Activated CD4-positive, alpha-beta T cell treated with anti-CD3 and anti-CD28 coated beads, Interleukin-2, amount 10 ng/mL, durations not matched to agents 7 days and 5 days (primary cell): ENCODE measurements around the gene HDAC4. TPM values are rescaled to one million over a fixed set of nuclear protein-coding genes. Genes with fewer than 3 reads are reported as not detected.
A peak's percentile ranks its signal among the peaks of the same experiment; 100 is the strongest.

ENCODE experiments used
- CTCF ChIA-PET: fragments of 350-600 bp; sonication (Branson Sonifier 250); formaldehyde crosslinking; loops from one replicate; lab custom pipeline; 2021; ENCODE audit warnings: antibody characterized with exemption; lab: Charles Lee
- POLR2A ChIA-PET: fragments of 350-600 bp; sonication (Branson Sonifier 250); formaldehyde crosslinking; loops from one replicate; lab custom pipeline; 2021; ENCODE audit warnings: antibody characterized with exemption; lab: Charles Lee
- DNase-seq: peaks from one replicate; pipeline ENCODE4 v3.0.0-alpha.2; 2020
- H3K27ac Mint-ChIP-seq: one replicate; pipeline ENCODE4 v1.8.0; 2021; ENCODE audit warnings: mild to moderate bottlenecking, moderate library complexity, mixed read lengths
- H3K27me3 Mint-ChIP-seq: one replicate; pipeline ENCODE4 v1.8.0; 2021; ENCODE audit warnings: mixed read lengths
- H3K36me3 Mint-ChIP-seq: one replicate; pipeline ENCODE4 v1.8.0; 2021; ENCODE audit warnings: low read depth, mixed read lengths
- H3K4me1 Mint-ChIP-seq: one replicate; pipeline ENCODE4 v1.8.0; 2021; ENCODE audit warnings: mixed read lengths
- H3K4me3 Mint-ChIP-seq: one replicate; pipeline ENCODE4 v1.8.0; 2021; ENCODE audit warnings: mild to moderate bottlenecking, moderate library complexity, mixed read lengths
- H3K9me3 Mint-ChIP-seq: one replicate; pipeline ENCODE4 v1.8.0; 2021; ENCODE audit warnings: mixed read lengths
- total RNA-seq, 2 experiments: library from RNA; stranded (reverse); gene quantifications; one replicate each; pipeline ENCODE4 v1.2.3, GENCODE V29; 2021

The HDAC4 gene
- total RNA-seq, 2 experiments from 2014 or later = 57.1 to 68.4 TPM

DNA sequence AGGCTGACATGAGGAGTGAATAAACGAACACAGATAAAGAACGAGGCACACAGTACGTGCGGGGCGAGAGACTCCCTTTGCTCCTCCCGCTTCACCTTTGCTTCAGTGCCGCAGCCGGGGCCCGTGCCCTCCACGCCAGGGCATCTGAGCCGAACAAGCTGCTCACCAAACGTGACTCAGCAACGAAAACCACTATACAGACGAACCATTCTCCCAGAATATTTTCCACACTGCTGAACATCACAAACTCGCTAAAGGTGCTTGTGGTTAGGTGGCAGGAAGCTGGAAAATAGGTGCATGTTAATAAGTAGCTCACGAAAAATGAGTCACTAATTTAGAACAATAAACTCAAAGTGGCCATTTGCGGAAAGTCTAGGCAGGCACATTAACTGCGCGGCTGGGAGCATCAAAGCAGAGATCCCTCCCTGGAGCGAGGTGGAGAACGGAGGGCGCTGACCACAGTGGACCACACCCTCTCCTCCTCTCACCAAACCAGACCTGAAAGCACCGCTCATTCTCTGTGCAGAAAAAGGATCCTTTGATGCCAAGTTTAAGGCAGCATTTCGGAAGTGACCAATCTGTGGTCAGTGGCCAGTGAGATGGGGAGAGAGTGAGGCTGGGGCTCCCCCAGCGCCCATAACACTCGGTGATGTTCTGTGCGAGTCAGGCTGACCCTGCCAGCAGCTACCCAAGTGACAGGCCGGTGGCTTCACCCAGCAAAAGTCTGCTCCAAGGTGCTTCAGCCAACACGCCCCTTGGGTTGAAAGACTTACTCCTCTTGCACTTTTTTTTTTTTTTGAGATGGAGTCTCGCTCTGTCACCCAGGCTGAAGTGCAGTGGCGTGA lies 153.2 kb downstream of the HDAC4 start:
- Mint-ChIP-seq H3K36me3 (peaks cover 38% of the 10 kb centered on the region), H3K9me3 (no peaks in the 10 kb centered on the region), H3K4me1 (peaks cover 59% of the 10 kb centered on the region), H3K4me3 (no peak overlapping the region), H3K27ac (peak overlapping the region; percentile 50), H3K27me3 (no peaks in the 10 kb centered on the region)
- POLR2A ChIA-PET = no interaction called here
- no peak for DNase-seq
- CTCF ChIA-PET = interaction anchor here (1.0 to 1.2 kb wide), 3 partner anchors 13 to 121 kb away, joined by 3 read pairs; no protein-coding TSS in a partner anchor

DNA sequence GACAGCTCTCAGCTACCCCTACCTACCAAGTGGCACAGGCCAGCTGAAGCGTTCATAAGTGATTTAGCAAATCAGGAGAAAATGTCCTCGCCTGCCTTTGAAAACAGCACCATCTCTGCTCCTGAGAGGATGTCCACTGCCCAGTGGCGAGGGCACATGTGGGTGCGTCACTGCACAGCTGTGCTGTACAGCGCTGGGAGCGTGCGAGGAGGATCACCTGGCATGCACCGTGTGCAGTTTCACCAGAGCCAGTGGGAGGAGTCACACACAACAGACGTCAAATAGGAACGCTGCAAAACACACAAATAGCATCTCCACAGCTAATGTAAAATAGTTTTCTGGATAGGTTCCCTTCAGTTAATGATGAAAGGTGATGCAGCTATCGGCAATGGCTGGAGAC lies 154.1 kb downstream of the HDAC4 start:
- H3K9me3 Mint-ChIP-seq = no peaks in the 10 kb centered on the region
- H3K4me3 Mint-ChIP-seq = no peak overlapping the region
- no peak for DNase-seq
- ChIA-PET POLR2A (no interaction called here), CTCF (interaction anchor here (1.0 to 1.1 kb wide), 2 partner anchors 12 to 19 kb away, joined by 3 read pairs; no protein-coding TSS in a partner anchor)
- peak overlapping the region; percentile 50 for H3K27ac Mint-ChIP-seq
- peaks cover 36% of the 10 kb centered on the region for H3K36me3 Mint-ChIP-seq
- peaks cover 55% of the 10 kb centered on the region for H3K4me1 Mint-ChIP-seq
- H3K27me3 Mint-ChIP-seq = no peaks in the 10 kb centered on the region

DNA sequence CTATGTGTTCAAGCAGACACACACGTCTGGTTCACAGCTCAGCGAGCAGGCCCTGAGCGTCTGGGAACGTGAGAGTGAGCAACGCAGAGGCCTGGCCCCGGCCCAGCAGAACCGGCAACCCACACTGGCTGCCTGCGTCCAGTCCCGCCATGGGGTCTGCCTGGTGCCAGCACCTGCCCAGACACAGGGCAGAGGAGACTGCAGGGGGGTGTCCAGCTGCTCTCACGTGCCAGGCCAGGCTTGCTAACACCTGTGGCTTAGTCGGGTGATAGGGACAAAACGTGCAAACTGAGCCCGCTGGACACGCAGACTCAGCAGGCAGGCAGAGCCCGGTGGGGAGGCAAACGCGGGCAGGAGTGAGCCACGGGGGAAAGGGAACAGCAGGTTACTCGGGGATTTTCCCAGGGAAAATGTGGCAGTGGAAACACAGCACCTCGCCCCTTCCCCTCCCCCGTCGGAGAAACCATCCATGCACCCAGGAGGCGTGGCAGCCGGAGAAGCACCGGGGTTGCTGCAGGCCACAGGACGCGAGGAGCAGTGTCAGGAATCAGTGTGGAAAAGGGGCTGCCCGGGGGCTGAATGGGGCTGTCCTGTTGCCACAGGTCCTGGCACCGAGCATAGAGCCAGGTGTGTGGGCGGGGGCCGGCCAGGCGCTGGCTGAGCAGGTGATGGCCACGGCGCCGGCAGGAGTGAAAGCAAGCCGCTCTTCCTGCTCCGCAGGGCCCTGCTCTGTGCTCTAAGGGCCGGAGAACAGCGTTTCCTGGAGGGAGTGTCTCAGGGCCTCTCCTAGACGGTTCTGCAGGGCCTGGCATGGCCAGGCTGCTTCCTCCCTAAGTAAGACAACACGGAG lies 154.7 kb downstream of the HDAC4 start:
- DNase-seq = no peak
- Mint-ChIP-seq H3K4me3 (no peak overlapping the region), H3K27ac (no peak overlapping the region), H3K4me1 (peaks cover 56% of the 10 kb centered on the region), H3K27me3 (no peaks in the 10 kb centered on the region), H3K9me3 (no peaks in the 10 kb centered on the region), H3K36me3 (peaks cover 33% of the 10 kb centered on the region)
- ChIA-PET POLR2A (no interaction called here), CTCF (interaction anchor here (1.5 kb wide), 1 partner anchor 10 kb away, joined by 3 read pairs; no protein-coding TSS in a partner anchor)

DNA sequence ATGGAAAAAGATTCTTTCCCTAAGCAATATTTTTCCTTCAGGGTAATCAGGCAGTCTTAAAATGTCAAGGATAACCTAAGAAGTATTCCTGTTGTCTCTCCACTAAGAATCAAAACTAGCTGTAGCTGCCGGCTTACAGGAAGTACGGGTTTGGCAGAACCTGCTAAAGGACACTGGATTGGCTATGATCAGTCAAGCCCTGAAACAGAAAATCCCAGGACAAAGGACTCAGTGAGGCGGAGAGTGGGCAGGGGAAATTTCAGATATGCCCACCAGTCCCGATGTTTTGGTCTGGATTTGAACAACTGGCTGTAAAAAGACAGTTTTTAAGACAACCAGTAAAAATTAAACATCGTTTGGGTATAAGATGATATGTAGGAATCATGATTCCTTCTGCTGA lies 155.7 kb downstream of the HDAC4 start:
- no peaks in the 10 kb centered on the region for H3K27me3 Mint-ChIP-seq
- CTCF ChIA-PET = interaction anchor here (1.5 kb wide), 1 partner anchor 11 kb away, joined by 3 read pairs; no protein-coding TSS in a partner anchor
- H3K4me3 Mint-ChIP-seq = no peak overlapping the region
- peaks cover 58% of the 10 kb centered on the region for H3K4me1 Mint-ChIP-seq
- no peak overlapping the region for H3K27ac Mint-ChIP-seq
- H3K36me3 Mint-ChIP-seq = peaks cover 33% of the 10 kb centered on the region
- POLR2A ChIA-PET = no interaction called here
- H3K9me3 Mint-ChIP-seq = no peaks in the 10 kb centered on the region
- no peak for DNase-seq

DNA sequence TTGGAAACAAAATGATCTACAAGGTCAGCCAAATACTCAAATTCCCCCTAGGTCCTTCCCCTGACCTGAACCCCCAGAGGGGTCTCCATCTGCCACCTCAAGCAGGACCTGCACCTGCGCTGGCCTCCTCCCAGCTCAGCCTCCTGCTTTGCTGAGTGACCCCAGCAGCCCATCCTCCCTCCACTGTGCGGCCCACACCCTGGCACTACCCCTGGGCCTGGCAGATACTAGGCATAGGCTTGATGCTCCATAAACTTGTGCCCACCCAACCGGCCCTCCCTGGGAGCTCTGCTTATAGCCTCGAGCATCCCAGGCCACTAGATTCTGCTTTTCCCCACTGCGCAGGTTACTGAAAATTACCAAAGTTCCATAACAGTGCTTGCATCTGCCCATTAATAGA lies 156.2 kb downstream of the HDAC4 start:
- no peak overlapping the region for H3K4me3 Mint-ChIP-seq
- no peak overlapping the region for H3K27ac Mint-ChIP-seq
- H3K9me3 Mint-ChIP-seq = no peaks in the 10 kb centered on the region
- H3K36me3 Mint-ChIP-seq = peaks cover 29% of the 10 kb centered on the region
- H3K27me3 Mint-ChIP-seq = no peaks in the 10 kb centered on the region
- POLR2A ChIA-PET = no interaction called here
- DNase-seq = no peak
- CTCF ChIA-PET = interaction anchor here (1.5 kb wide), 1 partner anchor 11 kb away, joined by 3 read pairs; no protein-coding TSS in a partner anchor
- peaks cover 58% of the 10 kb centered on the region for H3K4me1 Mint-ChIP-seq

DNA sequence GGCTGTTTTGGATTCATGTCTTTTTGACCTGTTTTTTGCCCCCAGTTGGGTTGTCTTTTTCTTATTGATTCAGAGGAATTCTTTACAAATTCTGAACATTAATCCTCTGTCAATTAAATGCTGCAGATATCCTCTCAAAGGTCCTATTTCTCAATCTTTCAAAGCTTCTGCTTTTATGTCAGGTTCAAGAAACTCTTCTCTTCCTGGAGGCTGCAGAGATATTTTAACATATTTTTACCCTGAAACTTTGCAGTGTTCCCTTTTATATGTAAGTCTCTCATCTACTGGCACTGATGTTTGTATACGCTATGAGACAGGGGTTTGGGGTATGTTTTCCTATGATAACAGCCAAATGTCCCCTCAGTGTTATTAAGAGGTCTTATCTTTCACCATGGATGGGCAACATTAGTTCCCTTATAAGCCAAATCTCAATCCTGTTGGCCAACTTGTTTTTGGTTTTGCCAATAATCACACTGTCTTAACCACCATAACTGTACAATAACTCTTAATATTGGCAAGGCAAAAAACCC lies 159.3 kb downstream of the HDAC4 start:
- POLR2A ChIA-PET = no interaction called here
- Mint-ChIP-seq H3K4me1 (peaks cover 47% of the 10 kb centered on the region), H3K9me3 (no peaks in the 10 kb centered on the region), H3K4me3 (no peak overlapping the region), H3K36me3 (peaks cover 7% of the 10 kb centered on the region), H3K27ac (no peak overlapping the region), H3K27me3 (no peaks in the 10 kb centered on the region)
- CTCF ChIA-PET = no interaction called here
- no peak for DNase-seq

DNA sequence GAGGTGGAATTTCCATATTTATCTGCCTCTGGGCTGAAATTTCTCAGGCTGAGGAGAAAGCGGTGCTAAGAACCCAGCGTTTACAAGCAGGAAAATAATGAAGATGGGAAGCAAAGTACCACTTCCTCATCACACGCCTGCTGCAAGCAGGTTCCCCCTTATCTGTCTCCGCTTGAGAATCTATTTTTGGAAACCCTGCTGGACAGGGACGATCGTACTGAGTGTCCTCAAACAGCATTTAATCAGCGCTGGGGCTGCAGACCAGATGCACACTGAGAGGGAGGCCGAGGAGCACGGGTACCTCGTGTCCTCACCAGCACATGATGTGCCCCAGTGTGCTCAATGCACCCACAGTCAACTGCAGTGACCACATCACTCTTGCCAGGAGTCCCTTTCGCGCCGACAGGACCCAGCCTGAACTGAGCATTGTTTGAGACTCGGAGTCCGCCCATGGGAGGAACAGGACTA lies 160.4 kb downstream of the HDAC4 start:
- Mint-ChIP-seq H3K9me3 (no peaks in the 10 kb centered on the region), H3K36me3 (peaks cover 9% of the 10 kb centered on the region), H3K27ac (no peak overlapping the region), H3K27me3 (no peaks in the 10 kb centered on the region), H3K4me3 (no peak overlapping the region), H3K4me1 (peaks cover 46% of the 10 kb centered on the region)
- no peak for DNase-seq
- ChIA-PET POLR2A (no interaction called here), CTCF (no interaction called here)

DNA sequence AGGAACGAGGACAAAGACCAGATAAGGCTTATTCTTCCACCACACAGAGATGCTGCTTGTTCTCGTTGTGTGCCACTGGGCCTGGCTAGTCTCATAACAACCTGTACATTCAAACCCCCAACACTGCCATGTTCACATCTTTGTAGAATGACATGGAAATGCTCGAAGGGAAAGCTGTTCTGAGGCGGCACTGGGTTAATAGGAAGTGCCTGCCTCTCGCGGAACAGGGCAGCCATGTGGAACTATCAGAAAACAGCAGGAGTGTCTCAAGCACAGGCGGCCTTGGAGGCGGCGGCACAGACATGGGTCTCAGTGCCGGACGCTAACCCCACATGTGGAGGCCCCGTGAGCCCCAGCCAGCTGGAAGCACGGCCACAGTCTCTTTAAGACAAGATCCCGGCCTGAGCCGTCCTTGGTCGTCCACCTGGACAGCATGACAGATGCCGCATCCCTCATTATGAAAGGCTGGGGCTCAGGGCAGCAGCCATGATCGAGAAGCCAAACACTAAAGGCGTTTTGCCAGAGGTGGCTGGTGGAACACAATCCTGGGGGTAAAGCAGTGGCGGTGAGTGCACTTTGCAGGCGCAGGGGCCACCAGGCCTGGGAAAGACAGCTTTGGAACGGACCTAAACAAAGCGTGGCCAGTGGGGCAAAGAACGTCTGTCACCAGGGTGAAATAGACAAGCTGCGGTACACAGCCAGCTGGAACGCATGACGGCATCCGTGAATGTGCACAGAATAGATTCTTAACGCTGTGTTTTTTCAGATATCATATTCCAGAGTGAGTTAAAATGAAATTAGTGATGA lies 161.0 kb downstream of the HDAC4 start:
- POLR2A ChIA-PET = no interaction called here
- CTCF ChIA-PET = no interaction called here
- H3K27ac Mint-ChIP-seq = peak overlapping the region; percentile 36
- peaks cover 44% of the 10 kb centered on the region for H3K4me1 Mint-ChIP-seq
- no peak overlapping the region for H3K4me3 Mint-ChIP-seq
- no peaks in the 10 kb centered on the region for H3K9me3 Mint-ChIP-seq
- DNase-seq = no peak
- H3K36me3 Mint-ChIP-seq = peaks cover 15% of the 10 kb centered on the region
- H3K27me3 Mint-ChIP-seq = no peaks in the 10 kb centered on the region

DNA sequence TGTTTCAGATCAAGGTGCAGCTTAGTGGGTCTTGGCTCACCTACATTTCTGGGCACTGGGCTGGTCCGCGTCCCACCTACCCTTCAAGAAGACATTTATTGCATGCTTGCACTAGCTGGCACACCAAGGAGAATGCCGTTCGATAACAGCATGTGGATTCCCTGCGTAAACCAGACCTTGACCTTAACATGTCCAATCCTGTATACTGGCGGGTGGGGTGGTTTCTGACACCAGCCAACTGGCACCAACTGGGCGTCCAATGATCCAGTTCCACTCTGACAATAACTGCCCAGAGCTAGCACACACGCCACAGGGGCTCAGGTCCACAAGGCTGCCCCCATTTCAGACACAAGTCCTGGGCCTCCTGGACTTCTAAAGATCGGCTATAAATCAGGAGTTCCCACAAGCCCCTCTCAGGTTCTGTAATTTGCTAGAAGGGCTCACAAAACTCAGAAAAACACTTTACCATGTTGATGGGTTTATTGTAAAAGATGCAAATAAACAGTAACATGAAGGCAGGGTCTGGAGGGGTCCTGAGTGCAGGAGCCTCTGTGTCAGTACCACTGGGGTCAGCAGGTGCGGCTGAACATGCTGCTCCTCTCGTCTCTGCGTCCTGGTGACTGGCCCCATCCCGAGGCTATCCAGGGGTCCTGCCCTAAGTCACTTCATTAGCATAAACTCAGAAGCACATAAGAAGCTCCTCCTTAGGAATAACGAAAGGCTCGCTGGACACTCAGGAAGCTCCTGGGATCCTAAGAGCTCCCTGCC lies 161.8 kb downstream of the HDAC4 start:
- no peak for DNase-seq
- Mint-ChIP-seq H3K4me3 (no peak overlapping the region), H3K27ac (no peak overlapping the region), H3K9me3 (no peaks in the 10 kb centered on the region), H3K27me3 (no peaks in the 10 kb centered on the region), H3K4me1 (peaks cover 48% of the 10 kb centered on the region), H3K36me3 (peaks cover 20% of the 10 kb centered on the region)
- POLR2A ChIA-PET = no interaction called here
- CTCF ChIA-PET = no interaction called here

DNA sequence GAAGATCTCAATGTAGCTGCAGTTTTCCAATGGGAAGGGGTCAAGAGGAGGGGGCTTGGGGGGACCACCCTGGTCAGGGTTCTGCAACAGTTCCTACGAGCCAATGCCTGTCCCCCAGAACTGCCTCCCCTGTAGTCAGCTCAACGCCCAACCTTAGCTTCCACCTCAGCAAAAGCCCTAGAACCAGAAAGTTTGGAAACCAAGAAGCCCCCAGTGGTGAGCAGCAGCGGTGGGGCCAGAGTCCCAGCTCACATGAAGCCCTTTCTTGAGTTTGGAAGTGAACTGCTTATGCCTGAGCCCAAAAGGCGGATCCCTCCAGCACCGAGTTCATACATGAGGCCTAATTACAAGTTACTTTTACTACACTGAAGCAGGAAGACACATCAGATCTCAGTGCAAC lies 162.4 kb downstream of the HDAC4 start:
- Mint-ChIP-seq H3K27me3 (no peaks in the 10 kb centered on the region), H3K9me3 (no peaks in the 10 kb centered on the region), H3K27ac (no peak overlapping the region), H3K4me1 (peaks cover 48% of the 10 kb centered on the region), H3K36me3 (peaks cover 21% of the 10 kb centered on the region), H3K4me3 (no peak overlapping the region)
- ChIA-PET POLR2A (no interaction called here), CTCF (no interaction called here)
- DNase-seq = no peak

DNA sequence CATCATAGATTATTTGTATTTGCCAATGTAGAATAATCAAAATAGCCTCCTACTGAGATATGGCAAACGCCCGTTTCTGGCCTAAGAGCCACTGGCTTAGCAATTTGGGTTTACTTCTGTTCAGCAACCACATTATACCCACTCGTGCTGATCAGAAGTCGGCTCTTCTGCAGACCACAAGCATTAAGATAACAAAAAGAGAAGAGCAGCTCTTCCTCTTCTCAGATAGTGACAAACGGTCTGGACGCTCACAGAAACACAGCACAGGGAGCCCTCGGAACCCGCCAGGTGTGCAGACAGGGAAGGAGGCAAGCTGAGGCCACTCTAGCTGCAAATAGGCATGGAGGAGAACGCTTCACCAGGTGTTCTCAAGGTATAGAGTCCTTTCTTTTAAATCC lies 164.0 kb downstream of the HDAC4 start:
- ChIA-PET POLR2A (no interaction called here), CTCF (interaction anchor here (1.5 kb wide), 1 partner anchor 68 kb away, joined by 3 read pairs; no protein-coding TSS in a partner anchor)
- Mint-ChIP-seq H3K36me3 (peaks cover 24% of the 10 kb centered on the region), H3K9me3 (peaks cover 2% of the 10 kb centered on the region), H3K27me3 (no peaks in the 10 kb centered on the region), H3K4me3 (no peak overlapping the region), H3K4me1 (peaks cover 53% of the 10 kb centered on the region), H3K27ac (no peak overlapping the region)
- DNase-seq = no peak
